GM12891 (cell line): Measurements from ENCODE around the gene AQP1.

Experiments
- POLR2A ChIP-seq: IDR thresholded peaks from 2 replicates; pipeline ENCODE4 v1.6.1; 2011; ENCODE audit warnings: low read depth, low read length, control low read depth
- TAF1 ChIP-seq: IDR thresholded peaks from 2 replicates; pipeline ENCODE4 v1.6.1; 2011; ENCODE audit warnings: low read depth, low read length, control low read depth

- TF ChIP-seq POLR2A (no peak), TAF1 (no peak)
Measured at GRCh38 chr7:30971440-30971839, 59.8 kb downstream of the AQP1 start.
